Endothelial cell (in vitro differentiated cells): ENCODE measurements around the gene CHL1. TPM values are rescaled to one million over a fixed set of nuclear protein-coding genes. Genes with fewer than 3 reads are reported as not detected.

ENCODE experiments used
- DNase-seq: peaks from one replicate; pipeline ENCODE4 v3.0.0; 2021; ENCODE audit warnings: low spot score
- H3K27ac Mint-ChIP-seq: one replicate; pipeline ENCODE4 v1.8.0; 2021; ENCODE audit warnings: mixed read lengths, inconsistent platforms; ENCODE audit not compliant: unreplicated experiment
- H3K27me3 Mint-ChIP-seq: one replicate; pipeline ENCODE4 v1.8.0; 2021; ENCODE audit warnings: mild to moderate bottlenecking, moderate library complexity, mixed read lengths, inconsistent platforms; ENCODE audit not compliant: unreplicated experiment
- H3K36me3 Mint-ChIP-seq: one replicate; pipeline ENCODE4 v1.8.0; 2021; ENCODE audit warnings: mild to moderate bottlenecking, low read depth, mixed read lengths, inconsistent platforms; ENCODE audit not compliant: unreplicated experiment
- H3K4me1 Mint-ChIP-seq: one replicate; pipeline ENCODE4 v1.8.0; 2021; ENCODE audit warnings: mild to moderate bottlenecking, mixed read lengths, inconsistent platforms; ENCODE audit not compliant: unreplicated experiment
- H3K4me3 Mint-ChIP-seq: one replicate; pipeline ENCODE4 v1.8.0; 2021; ENCODE audit warnings: mild to moderate bottlenecking, mixed read lengths, inconsistent platforms; ENCODE audit not compliant: unreplicated experiment
- H3K9me3 Mint-ChIP-seq: one replicate; pipeline ENCODE4 v1.8.0; 2021; ENCODE audit warnings: mixed read lengths, inconsistent platforms; ENCODE audit not compliant: unreplicated experiment
- total RNA-seq: library from RNA; stranded (reverse); fragmentation: NEBNext Ultra II Directional; extraction: Animal tissue kit (Norgen Biotek cat#: 25700); gene quantifications from one replicate; pipeline ENCODE4 v1.2.1, GENCODE V29; 2021; ENCODE audit not compliant: unreplicated experiment
- TF ChIP-seq, protein P1 (sequence below): fragments of 200-600 bp; sonication (generic); IDR thresholded peaks from one replicate; pipeline ENCODE4 v1.5.0; 2021; ENCODE audit warnings: antibody characterized with exemption; ENCODE audit not compliant: unreplicated experiment

CHL1 gene
- total RNA-seq, 1 donor from 2014 or later = not detected

DNA sequence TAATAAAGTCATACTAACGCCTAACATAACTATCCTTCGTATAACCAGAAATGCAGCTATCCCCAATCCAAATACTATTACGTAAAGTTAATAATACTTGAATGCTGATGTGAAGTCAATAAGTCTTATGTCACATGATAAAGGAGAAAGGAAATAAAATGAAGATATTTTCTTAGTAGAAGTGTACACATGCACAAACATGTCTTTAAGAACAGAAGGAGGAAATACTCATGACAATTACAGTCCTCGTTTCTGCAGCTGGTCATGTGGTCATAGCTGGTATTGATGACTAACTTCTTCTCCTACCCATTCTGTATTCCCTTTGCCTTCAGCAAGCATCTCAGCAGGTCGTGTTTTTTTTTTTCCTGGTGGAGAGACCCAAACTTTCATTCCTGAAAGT lies 244.3 kb downstream of the CHL1 start:
- Mint-ChIP-seq H3K4me3 (no peak overlapping the region), H3K4me1 (no peaks in the 10 kb centered on the region), H3K9me3 (peaks cover 50% of the 10 kb centered on the region), H3K27ac (no peak overlapping the region), H3K36me3 (peaks cover 4% of the 10 kb centered on the region), H3K27me3 (peaks cover 4% of the 10 kb centered on the region)
- no peak for DNase-seq
- TF ChIP-seq, protein P1, sequence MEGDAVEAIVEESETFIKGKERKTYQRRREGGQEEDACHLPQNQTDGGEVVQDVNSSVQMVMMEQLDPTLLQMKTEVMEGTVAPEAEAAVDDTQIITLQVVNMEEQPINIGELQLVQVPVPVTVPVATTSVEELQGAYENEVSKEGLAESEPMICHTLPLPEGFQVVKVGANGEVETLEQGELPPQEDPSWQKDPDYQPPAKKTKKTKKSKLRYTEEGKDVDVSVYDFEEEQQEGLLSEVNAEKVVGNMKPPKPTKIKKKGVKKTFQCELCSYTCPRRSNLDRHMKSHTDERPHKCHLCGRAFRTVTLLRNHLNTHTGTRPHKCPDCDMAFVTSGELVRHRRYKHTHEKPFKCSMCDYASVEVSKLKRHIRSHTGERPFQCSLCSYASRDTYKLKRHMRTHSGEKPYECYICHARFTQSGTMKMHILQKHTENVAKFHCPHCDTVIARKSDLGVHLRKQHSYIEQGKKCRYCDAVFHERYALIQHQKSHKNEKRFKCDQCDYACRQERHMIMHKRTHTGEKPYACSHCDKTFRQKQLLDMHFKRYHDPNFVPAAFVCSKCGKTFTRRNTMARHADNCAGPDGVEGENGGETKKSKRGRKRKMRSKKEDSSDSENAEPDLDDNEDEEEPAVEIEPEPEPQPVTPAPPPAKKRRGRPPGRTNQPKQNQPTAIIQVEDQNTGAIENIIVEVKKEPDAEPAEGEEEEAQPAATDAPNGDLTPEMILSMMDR = no peak

DNA sequence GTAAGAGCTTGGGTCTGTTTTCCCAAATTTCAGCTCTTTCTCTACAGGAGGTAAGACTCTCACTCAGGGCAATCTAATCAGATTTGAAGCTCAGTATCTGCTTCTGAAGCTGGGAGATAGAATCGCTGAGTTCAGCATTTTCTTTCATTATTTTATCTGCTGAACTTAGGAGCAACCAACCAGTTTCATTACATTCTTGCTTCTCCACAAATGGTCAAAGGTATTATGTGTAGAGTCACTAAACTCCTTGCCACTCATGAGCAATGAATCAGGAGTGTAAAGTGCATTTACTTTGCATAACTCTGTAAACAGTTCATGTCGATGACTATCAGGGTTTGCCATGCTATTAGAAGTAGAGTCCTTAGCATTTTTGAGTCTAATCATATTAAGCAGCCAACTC lies 249.4 kb downstream of the CHL1 start:
- TF ChIP-seq, protein P1 = no peak
- Mint-ChIP-seq H3K27me3 (peaks cover 1% of the 10 kb centered on the region), H3K4me3 (no peak overlapping the region), H3K4me1 (no peaks in the 10 kb centered on the region), H3K36me3 (no peaks in the 10 kb centered on the region), H3K27ac (no peak overlapping the region), H3K9me3 (peaks cover 39% of the 10 kb centered on the region)
- no peak for DNase-seq

GRCh38 chr3:447671-448070 lies 251.1 kb downstream of the CHL1 start:
- Mint-ChIP-seq H3K4me3 (no peak overlapping the region), H3K36me3 (no peaks in the 10 kb centered on the region), H3K27ac (no peak overlapping the region), H3K9me3 (peaks cover 26% of the 10 kb centered on the region), H3K4me1 (no peaks in the 10 kb centered on the region), H3K27me3 (peaks cover 1% of the 10 kb centered on the region)
- TF ChIP-seq, protein P1 = no peak
- DNase-seq = no peak

GRCh38 chr3:449711-450110 lies 253.1 kb downstream of the CHL1 start:
- Mint-ChIP-seq H3K4me3 (no peak overlapping the region), H3K4me1 (no peaks in the 10 kb centered on the region), H3K36me3 (no peaks in the 10 kb centered on the region), H3K27me3 (peaks cover 3% of the 10 kb centered on the region), H3K9me3 (peaks cover 27% of the 10 kb centered on the region), H3K27ac (no peak overlapping the region)
- no peak for DNase-seq
- TF ChIP-seq, protein P1 = no peak

GRCh38 chr3:452221-452620 lies 255.7 kb downstream of the CHL1 start:
- TF ChIP-seq, protein P1 = no peak
- Mint-ChIP-seq H3K9me3 (peaks cover 13% of the 10 kb centered on the region), H3K4me3 (no peak overlapping the region)

More at GRCh38 chr3:452221-452620, 255.7 kb downstream of the CHL1 start:
- Mint-ChIP-seq H3K36me3 (no peaks in the 10 kb centered on the region), H3K4me1 (no peaks in the 10 kb centered on the region), H3K27me3 (peaks cover 3% of the 10 kb centered on the region), H3K27ac (no peak overlapping the region)
- no peak for DNase-seq
